Measurements from ENCODE around the gene BCL3. TPM values are rescaled to one million over a fixed set of nuclear protein-coding genes. Genes with fewer than 3 reads are reported as not detected.

The BCL3 gene
- total and polyA plus RNA-seq, 2 experiments from 2014 or later = 1.4 to 4.1 TPM

DNA sequence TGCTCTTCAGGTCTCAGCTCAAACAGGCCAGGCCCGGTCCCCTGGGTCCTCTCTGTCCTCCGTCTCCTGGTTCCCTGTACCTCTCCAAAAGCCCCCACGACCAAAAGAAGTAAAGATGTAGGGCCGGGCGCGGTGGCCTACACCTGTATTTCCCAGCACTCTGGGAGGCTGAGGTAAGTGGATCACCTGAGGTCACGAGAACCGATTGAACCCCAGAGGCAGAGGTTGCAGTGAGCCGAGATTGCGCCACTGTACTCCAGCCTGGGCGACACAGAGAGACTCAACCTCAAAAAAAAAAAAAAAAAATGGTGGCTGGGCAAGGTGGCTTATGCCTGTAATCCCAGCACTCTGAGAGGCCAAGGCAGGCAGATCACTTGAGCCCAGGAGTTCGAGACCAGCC is 22.0 kb upstream of the BCL3 start:
- Mint-ChIP-seq H3K36me3 (ENCODE audit: low read depth) (no peaks in the 10 kb centered on the region), H3K27me3 (ENCODE audit: insufficient read depth, low read depth, poor library complexity) (peaks cover 16% of the 10 kb centered on the region), H3K4me1 (no peaks in the 10 kb centered on the region), H3K27ac (no peak overlapping the region), H3K9me3 (no peaks in the 10 kb centered on the region), H3K4me3 (no peak overlapping the region)
- no peaks in the 10 kb centered on the region for H3K9me2 ChIP-seq (ENCODE audit: insufficient read depth)
- no peaks in the 10 kb centered on the region for H3F3A ChIP-seq (replicated peaks; ENCODE audit: low read depth)
- H3K27me3 ChIP-seq (ENCODE audit: insufficient read depth) = 0 out of 2 replicates have a peak, but pooled peaks cover 6% of the 10 kb centered on the region
- H3K4me2 ChIP-seq = no peak overlapping the region
- no peak overlapping the region for H3K4me3 ChIP-seq
- TF ChIP-seq CTCF (conservative IDR thresholded peaks at IDR 0.05; ENCODE audit: low read depth in 2 of 2) (no peak), ZNF114 (CRISPR knock-in tag; IDR thresholded peaks at IDR 0.05) (no peak), ZNF331 (CRISPR knock-in tag; IDR thresholded peaks at IDR 0.05; ENCODE audit: low read depth) (no peak)
- DNase-seq (ENCODE audit: low spot score) (no peak), ATAC-seq (no peak)
- no peaks in the 10 kb centered on the region for H3K79me2 ChIP-seq (replicated peaks; ENCODE audit: insufficient read depth)
- no peak overlapping the region for H3K27ac ChIP-seq (ENCODE audit: low read depth)
- H3K36me3 ChIP-seq (ENCODE audit: insufficient read depth) = no peaks in the 10 kb centered on the region
- 0 out of 2 replicates have a peak, but pooled peaks cover under 1% of the 10 kb centered on the region for H3K4me1 ChIP-seq (ENCODE audit: insufficient read depth)
- H4K20me1 ChIP-seq (replicated peaks; ENCODE audit: insufficient read depth) = no peaks in the 10 kb centered on the region
- H2AFZ ChIP-seq = no peak overlapping the region

GRCh38 chr19:44728178-44728577 is 20.3 kb upstream of the BCL3 start:
- ATAC-seq (no peak), DNase-seq (ENCODE audit: low spot score) (no peak)
- no peak overlapping the region for H3K4me3 ChIP-seq
- H3K27ac ChIP-seq (ENCODE audit: low read depth) = no peak overlapping the region
- H3K9me2 ChIP-seq (ENCODE audit: insufficient read depth) = no peaks in the 10 kb centered on the region
- 0 out of 2 replicates have a peak, but pooled peaks cover 6% of the 10 kb centered on the region for H3K27me3 ChIP-seq (ENCODE audit: insufficient read depth)
- no peaks in the 10 kb centered on the region for H3K36me3 ChIP-seq (ENCODE audit: insufficient read depth)
- Mint-ChIP-seq H3K4me3 (no peak overlapping the region), H3K36me3 (ENCODE audit: low read depth) (no peaks in the 10 kb centered on the region), H3K4me1 (no peaks in the 10 kb centered on the region), H3K27me3 (ENCODE audit: insufficient read depth, low read depth, poor library complexity) (peaks cover 14% of the 10 kb centered on the region), H3K9me3 (no peaks in the 10 kb centered on the region), H3K27ac (no peak overlapping the region)
- H4K20me1 ChIP-seq (replicated peaks; ENCODE audit: insufficient read depth) = no peaks in the 10 kb centered on the region
- H2AFZ ChIP-seq = no peak overlapping the region
- H3K79me2 ChIP-seq (replicated peaks; ENCODE audit: insufficient read depth) = no peaks in the 10 kb centered on the region
- H3F3A ChIP-seq (replicated peaks; ENCODE audit: low read depth) = no peaks in the 10 kb centered on the region
- no peak overlapping the region for H3K4me2 ChIP-seq
- no peaks in the 10 kb centered on the region for H3K4me1 ChIP-seq (ENCODE audit: insufficient read depth)
- TF ChIP-seq ZNF331 (CRISPR knock-in tag; IDR thresholded peaks at IDR 0.05; ENCODE audit: low read depth) (no peak), EZH2phosphoT487 (IDR thresholded peaks at IDR 0.05; ENCODE audit: unreplicated experiment) (no peak), CTCF (conservative IDR thresholded peaks at IDR 0.05; ENCODE audit: low read depth in 2 of 2) (no peak), EZH2 (IDR thresholded peaks at IDR 0.05; ENCODE audit: low read depth, unreplicated experiment) (no peak), NANOG (IDR thresholded peaks at IDR 0.05; ENCODE audit: borderline replicate concordance) (no peak), STAT1 (IDR thresholded peaks at IDR 0.05; ENCODE audit: unreplicated experiment) (no peak), JUNB (IDR thresholded peaks at IDR 0.05; ENCODE audit: unreplicated experiment) (no peak), CREB1 (CRISPR knock-in tag; IDR thresholded peaks at IDR 0.05; ENCODE audit: low read depth) (no peak)
- TF ChIP-seq, protein P1, sequence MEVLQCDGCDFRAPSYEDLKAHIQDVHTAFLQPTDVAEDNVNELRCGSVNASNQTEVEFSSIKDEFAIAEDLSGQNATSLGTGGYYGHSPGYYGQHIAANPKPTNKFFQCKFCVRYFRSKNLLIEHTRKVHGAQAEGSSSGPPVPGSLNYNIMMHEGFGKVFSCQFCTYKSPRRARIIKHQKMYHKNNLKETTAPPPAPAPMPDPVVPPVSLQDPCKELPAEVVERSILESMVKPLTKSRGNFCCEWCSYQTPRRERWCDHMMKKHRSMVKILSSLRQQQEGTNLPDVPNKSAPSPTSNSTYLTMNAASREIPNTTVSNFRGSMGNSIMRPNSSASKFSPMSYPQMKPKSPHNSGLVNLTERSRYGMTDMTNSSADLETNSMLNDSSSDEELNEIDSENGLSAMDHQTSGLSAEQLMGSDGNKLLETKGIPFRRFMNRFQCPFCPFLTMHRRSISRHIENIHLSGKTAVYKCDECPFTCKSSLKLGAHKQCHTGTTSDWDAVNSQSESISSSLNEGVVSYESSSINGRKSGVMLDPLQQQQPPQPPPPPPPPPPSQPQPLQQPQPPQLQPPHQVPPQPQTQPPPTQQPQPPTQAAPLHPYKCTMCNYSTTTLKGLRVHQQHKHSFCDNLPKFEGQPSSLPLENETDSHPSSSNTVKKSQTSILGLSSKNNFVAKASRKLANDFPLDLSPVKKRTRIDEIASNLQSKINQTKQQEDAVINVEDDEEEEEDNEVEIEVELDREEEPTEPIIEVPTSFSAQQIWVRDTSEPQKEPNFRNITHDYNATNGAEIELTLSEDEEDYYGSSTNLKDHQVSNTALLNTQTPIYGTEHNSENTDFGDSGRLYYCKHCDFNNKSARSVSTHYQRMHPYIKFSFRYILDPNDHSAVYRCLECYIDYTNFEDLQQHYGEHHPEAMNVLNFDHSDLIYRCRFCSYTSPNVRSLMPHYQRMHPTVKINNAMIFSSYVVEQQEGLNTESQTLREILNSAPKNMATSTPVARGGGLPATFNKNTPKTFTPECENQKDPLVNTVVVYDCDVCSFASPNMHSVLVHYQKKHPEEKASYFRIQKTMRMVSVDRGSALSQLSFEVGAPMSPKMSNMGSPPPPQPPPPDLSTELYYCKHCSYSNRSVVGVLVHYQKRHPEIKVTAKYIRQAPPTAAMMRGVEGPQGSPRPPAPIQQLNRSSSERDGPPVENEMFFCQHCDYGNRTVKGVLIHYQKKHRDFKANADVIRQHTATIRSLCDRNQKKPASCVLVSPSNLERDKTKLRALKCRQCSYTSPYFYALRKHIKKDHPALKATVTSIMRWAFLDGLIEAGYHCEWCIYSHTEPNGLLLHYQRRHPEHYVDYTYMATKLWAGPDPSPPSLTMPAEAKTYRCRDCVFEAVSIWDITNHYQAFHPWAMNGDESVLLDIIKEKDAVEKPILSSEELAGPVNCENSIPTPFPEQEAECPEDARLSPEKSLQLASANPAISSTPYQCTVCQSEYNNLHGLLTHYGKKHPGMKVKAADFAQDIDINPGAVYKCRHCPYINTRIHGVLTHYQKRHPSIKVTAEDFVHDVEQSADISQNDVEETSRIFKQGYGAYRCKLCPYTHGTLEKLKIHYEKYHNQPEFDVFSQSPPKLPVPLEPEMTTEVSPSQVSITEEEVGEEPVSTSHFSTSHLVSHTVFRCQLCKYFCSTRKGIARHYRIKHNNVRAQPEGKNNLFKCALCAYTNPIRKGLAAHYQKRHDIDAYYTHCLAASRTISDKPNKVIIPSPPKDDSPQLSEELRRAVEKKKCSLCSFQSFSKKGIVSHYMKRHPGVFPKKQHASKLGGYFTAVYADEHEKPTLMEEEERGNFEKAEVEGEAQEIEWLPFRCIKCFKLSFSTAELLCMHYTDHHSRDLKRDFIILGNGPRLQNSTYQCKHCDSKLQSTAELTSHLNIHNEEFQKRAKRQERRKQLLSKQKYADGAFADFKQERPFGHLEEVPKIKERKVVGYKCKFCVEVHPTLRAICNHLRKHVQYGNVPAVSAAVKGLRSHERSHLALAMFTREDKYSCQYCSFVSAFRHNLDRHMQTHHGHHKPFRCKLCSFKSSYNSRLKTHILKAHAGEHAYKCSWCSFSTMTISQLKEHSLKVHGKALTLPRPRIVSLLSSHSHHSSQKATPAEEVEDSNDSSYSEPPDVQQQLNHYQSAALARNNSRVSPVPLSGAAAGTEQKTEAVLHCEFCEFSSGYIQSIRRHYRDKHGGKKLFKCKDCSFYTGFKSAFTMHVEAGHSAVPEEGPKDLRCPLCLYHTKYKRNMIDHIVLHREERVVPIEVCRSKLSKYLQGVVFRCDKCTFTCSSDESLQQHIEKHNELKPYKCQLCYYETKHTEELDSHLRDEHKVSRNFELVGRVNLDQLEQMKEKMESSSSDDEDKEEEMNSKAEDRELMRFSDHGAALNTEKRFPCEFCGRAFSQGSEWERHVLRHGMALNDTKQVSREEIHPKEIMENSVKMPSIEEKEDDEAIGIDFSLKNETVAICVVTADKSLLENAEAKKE (CRISPR knock-in tag; IDR thresholded peaks at IDR 0.05) = no peak
- TF ChIP-seq, protein P2, sequence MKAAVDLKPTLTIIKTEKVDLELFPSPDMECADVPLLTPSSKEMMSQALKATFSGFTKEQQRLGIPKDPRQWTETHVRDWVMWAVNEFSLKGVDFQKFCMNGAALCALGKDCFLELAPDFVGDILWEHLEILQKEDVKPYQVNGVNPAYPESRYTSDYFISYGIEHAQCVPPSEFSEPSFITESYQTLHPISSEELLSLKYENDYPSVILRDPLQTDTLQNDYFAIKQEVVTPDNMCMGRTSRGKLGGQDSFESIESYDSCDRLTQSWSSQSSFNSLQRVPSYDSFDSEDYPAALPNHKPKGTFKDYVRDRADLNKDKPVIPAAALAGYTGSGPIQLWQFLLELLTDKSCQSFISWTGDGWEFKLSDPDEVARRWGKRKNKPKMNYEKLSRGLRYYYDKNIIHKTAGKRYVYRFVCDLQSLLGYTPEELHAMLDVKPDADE (IDR thresholded peaks at IDR 0.05) = no peak

Data from GM23338 (cell line).